GM12872 (cell line): ENCODE data around the gene RHOD.

Experiments used
- TF ChIP-seq, protein P1 (sequence below): IDR thresholded peaks from 3 replicates; pipeline ENCODE4 v1.5.1; 2011; ENCODE audit warnings: low read depth, mild to moderate bottlenecking, low read length, moderate library complexity; ENCODE audit not compliant: insufficient read depth

Gene RHOD

DNA sequence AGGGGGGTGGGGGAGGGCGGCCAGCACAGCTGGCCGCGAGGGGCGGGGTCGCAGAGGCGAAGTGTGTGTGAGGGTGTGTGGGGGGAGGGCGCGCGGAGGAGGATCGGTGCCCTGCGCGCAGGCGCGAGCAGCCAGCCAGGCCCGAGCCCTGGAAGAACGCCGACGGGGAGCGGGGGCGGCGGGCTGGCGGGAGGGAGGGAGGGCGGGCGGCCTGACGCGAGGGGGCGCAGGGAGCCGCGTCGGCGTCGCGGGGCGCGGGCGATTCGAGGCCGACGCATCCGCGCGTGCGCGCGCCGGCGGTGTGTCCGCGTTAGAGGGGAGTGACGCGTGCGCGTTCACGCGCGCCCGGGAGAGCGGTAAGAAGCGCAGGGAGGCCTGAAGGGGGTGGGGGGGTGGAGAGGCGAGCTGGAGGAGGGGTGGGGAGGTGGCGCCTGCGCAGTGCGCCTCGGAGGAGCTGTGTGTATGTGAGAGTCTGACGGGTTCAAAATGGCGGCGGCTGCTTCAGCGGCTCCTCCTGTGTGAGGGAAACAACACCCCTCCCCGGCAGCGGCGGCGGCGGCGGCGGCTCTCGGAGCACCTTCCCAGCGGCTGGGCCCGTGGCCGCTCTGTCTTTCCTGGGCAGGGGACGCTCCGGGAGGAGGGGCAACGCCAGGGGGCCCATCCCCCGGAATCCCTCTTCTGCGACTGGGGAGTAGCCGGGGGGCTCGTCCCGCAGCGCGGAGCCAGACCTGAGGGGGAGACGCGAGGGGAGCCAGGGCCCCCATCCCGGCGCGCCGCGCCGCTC, 62.3 kb downstream of the RHOD start, which contains the start of gene KDM2A:
TSS of gene KDM2A (plus strand) at position 463 of the 784 bp plus-strand sequence. CDS start 2,054 bp downstream, outside the sequence.
- TF ChIP-seq, protein P1, sequence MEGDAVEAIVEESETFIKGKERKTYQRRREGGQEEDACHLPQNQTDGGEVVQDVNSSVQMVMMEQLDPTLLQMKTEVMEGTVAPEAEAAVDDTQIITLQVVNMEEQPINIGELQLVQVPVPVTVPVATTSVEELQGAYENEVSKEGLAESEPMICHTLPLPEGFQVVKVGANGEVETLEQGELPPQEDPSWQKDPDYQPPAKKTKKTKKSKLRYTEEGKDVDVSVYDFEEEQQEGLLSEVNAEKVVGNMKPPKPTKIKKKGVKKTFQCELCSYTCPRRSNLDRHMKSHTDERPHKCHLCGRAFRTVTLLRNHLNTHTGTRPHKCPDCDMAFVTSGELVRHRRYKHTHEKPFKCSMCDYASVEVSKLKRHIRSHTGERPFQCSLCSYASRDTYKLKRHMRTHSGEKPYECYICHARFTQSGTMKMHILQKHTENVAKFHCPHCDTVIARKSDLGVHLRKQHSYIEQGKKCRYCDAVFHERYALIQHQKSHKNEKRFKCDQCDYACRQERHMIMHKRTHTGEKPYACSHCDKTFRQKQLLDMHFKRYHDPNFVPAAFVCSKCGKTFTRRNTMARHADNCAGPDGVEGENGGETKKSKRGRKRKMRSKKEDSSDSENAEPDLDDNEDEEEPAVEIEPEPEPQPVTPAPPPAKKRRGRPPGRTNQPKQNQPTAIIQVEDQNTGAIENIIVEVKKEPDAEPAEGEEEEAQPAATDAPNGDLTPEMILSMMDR: no peak

DNA sequence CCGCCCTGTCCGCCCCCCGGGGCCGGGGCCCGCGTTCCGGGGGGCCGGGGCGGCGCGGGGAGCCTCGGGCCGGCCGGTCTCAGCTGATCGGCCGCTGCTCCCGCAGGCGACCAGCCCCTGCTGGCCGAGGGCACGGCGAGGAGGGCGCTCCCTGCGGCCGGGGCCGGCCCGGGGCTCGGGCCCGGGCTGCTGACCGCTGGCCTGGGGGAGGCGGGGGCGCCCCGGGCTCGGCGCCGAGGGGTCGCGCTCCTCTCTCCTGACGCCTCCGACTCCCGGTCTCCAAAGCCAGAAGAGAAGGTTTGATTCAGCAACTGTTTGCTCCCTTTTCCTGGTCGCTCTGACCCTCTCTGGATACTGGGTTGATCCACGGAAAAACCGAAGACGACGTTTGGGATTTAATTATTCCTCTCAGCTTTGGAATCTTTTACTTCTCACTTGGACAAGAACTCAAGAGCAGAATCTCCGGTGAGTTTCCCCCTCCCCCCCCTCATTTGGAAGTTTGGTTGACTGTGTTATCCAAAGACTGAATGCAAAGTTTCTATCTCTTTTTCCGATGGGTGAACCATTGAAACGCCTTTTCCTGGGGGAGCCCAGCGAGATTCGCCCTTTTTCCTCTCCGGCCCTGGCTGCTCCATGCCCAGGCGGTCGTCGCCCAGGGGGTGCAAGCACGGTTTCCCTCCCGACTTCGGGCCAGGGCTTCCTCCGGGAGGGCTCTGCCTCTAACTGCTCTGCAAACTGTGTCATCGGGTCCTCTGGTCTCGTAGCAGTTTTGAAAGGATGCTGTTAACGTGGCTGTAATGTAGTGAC, 63.1 kb downstream of the RHOD start:
- TF ChIP-seq, protein P1: no peak; the same call in 2 of the 3 replicates

DNA sequence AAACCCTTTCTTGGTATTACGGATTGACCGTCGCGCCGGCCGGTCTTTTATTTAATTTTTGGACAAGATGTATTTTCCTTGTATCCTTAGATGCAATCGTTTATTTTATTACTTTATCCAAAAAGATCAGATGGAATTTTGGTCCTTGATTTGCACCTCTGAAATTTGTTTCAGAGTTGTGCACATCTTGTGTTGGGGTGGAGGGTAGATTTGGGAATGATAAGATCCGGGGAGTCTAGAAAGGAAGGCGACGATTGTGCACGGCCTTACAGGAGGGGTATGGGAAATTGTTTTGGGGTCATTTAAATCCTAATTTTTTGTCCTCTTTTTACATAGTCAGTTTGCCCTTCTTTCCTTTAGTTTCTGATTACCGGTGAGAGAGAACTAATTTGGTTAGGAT, 63.8 kb downstream of the RHOD start:
- TF ChIP-seq, protein P1: no peak

DNA sequence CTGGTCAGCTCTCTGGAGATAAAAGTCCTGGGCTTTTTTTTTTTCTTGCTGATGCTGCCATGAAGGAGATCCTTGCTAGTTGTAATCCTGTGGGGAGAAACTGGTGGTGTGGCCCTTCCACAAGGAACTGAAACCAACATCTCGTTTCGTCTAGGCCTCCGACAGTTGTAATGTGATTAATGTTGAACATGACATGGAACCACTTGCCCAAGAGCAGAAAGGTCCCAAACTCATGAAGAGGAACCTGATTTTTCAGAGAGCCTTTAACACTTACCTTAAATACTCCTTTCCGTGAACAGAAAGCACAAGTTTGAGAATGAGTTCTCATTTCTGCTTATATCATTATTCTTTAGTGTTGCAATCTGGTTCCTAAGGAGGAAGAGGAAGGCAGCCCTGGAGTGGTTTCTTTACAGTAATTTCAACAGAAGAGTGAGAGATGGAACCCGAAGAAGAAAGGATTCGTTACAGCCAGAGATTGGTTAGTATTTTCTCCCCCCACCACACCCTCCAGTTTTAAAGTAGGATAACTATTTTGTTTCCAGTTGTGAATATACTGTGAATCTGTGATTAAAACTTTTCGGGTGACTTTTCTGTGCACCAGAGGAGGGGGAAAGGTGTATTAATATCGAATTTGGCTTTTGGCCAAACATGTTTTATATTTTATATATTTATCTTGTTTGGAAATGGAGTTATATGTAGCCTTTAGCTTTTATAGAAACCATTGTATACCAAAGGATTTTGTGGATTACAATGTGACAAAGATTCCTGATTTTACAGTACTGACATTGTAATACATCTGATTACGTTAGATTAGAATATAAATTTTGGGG, 64.4 kb downstream of the RHOD start:
- TF ChIP-seq, protein P1: no peak
